Activated T-cell treated with anti-CD3 and anti-CD28 coated beads for 1 hour (primary cell): Measurements from ENCODE around the gene SPZ1.
"Not testable (repeated sequence)": the region's sequence is repeated elsewhere in the genome, so short reads cannot be mapped to it uniquely, and the experiment has no call there.

ENCODE experiments used
- DNase-seq: peaks from one replicate; pipeline ENCODE4 v3.0.0-alpha.2; 2020; ENCODE audit warnings: low read depth

Gene SPZ1

DNA sequence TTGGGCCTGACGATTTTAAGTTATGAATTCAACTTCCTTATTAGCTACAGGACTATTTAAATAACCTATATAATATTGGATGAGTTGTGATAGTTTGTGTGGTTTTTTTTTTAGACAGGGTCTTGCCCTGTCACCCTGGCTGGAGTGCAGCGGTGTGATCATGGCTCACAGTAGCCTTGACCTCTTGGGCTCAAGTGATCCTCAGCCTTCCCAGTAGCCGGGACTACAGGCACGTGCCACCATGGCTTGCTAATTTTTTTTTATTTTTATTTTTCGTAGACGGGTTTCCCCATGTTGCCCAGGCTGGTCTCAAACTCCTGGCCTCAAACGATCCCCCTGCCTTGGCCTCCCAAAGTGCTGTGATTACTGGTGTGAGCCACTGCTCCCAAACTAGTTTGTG, 17.6 kb downstream of the SPZ1 start:
- no peak for DNase-seq

DNA sequence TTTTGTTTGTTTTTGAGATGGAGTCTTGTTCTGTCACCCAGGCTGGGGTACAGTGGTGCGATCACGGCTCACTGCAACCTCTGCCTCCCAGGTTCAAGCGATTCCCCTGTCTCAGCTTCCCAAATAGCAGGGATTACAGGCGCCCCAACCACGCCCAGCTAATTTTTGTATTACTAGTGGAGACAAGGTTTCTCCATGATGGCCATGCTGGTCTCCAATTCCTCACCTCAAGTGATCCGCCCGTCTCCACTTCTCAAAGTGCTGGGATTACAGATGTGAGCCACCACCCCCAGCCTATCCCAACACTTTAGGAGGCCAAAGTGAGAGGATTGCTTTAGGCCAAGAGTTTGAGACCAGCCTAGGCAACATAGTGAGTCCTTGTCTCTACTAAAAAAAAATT, 19.3 kb downstream of the SPZ1 start:
- no peak for DNase-seq

DNA sequence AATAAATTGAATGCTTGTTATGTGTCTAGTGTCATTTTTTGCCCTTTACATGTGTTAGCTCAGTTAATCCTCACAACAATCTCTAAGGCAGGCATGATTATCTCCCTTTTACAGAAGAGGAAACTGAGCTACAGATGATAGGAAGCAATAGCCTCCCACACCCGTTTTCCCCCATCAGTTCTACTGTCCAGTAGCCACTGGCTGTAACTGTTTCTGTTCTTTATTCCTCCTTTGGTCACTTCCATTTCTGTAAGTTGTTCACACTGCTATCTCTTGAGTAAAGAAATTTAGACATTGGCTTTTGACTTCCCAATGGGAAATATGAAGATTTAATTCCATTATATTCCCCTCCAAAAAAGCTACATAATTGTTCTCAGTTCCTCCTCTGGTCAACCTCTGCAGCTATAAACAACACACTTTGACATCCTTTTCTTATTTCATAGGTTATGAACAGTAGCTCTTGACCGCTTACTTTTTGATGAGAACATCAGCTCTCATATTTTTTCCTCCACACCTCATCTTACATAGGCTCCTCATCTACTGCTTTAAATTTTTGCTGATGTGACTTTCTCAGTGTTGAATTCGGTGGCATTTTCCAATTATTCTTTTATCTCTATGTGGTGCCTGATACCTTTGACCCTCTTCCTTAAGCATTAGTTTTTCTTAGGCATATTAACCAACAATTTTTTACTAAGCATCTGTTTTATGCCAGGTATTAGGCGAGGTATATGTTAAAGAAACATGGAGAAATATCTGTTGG, 21.4 kb downstream of the SPZ1 start:
- no peak for DNase-seq

DNA sequence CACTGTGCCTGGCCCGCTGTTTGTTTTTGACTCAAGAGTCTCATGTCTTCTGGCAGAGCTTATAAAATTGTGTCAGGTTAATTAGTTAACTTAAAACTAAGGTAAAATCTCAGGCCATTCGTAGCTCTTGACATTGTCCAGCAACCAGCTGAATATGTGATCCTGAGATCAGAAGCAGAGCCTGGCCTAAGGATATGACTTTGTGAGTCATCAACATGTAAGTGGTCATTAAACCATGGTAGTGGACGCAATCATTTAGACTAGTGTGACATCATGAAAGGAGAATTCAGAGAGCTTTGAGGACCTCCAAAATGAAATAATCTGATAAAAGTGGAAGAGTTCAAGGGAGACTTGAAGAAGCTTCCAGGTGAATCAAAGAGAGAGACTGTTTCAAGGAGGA, 23.3 kb downstream of the SPZ1 start:
- DNase-seq = no peak

DNA sequence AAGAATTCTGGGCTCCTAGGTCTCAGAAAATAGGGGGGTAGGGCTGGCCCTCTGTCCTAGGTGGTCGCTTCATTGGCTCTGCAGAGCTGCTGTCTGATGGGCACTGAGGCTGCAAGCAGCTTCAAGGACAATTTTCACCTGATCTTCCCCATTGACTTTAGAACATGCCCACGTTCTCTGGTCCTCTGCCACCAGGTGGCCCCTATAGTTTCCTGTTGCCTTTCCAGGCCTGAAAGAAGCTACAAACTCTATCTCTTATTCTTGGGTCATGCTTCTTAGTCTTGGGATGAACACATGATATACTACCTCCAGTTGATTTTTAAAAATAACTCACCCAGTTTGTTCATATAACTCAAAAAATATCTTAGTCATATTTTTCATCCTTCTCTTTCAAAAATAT, 26.3 kb downstream of the SPZ1 start:
- peak; percentile 11 for DNase-seq

DNA sequence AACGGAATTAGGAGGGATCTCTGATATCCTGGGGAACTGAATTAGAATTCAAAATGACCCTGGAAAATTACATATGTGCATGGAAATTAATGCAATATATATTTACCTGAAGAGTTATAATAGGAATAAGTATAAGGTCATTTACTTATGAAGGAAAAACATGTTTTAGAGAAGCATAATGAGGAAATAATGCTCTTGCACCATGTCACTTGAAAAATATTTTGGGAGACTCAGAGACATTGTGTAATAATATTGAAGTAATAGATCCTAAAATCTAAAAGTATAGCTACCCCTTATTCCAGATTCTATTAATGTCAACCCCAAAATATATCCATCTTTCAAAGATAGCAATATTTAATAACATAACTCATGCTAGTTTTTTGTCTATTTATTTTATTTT, 28.4 kb downstream of the SPZ1 start:
- DNase-seq = no peak

DNA sequence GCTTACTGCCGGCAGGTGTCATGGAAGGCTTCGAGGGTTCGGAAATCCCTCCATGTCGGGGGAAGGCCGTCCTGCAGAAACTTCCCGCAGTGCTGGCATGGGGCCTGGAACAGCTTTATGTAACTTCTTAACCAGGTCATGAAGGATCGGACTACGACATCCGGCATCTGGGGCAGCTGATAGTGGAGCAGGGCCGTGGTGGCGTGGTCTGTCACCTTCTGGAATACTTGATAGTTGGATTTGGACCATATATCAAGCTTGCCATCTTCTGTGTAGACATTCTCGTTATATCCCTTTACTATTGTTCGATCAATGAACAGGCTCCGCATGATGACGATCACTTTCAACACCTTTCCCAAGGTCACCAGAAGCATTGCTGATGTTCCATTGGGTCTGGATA, 31.2 kb downstream of the SPZ1 start:
- DNase-seq = not testable (repeated sequence)

DNA sequence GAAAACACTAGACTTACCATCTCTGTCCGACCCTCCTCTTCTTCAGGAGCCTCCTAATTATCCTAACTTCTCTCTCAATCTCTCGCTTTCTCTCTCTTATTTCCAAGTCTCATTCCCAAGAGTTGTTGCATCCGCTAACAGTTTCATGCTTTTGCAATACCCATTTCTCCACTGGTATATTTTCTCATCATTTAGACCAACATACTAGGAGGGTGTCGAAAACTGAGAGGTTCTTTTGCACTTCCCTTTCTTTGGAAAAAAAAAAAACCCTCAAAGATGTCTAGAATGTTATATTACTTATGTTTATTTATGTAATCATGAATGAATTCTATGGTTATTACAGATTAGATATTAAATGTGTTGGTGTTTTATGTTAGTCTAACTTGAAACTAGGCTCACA, 35.9 kb downstream of the SPZ1 start:
- DNase-seq = no peak

DNA sequence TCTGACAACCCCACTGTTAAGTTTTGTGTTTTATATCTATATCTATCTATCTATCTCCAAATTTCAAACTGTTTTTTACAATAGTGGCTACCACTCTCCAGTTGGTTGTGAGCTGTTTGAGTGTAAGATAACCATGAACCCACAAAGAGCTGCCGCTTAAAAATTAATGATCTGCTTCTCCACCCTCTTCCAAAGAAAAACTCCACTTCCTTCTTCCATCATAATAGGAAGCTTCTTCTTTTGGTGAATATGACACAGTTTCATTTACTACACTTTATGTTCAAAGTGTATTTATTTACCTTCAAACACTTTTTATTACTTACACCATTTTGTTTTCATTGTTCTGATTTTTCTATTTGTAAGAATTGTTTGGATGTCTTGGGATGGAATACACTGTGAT, 37.9 kb downstream of the SPZ1 start:
- no peak for DNase-seq

DNA sequence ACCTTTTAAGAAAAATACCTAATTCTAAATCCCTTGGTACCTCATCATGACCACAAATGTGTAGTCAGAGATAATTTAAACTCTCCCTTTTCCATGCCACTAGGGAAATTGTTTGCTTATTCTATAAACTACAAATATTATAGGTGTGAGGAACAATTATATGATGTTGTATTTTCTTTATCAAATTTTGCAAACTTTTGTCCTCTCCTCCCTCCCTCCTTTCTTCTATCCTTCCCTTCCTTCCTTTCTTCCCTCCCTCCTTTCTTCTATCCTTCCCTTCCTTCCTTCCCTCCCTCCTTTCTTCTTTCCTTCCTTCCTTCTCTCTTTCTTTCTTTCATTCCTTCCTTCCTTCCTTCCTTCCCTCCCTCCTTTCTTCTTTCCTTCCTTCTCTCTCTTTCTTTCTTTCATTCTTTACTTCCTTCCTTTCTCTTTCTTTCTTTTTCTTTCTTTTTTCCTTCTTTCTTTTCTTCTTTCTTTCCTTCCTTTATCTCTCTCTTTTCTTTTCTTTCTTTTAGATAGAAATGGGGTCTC, 41.2 kb downstream of the SPZ1 start:
- no peak for DNase-seq

DNA sequence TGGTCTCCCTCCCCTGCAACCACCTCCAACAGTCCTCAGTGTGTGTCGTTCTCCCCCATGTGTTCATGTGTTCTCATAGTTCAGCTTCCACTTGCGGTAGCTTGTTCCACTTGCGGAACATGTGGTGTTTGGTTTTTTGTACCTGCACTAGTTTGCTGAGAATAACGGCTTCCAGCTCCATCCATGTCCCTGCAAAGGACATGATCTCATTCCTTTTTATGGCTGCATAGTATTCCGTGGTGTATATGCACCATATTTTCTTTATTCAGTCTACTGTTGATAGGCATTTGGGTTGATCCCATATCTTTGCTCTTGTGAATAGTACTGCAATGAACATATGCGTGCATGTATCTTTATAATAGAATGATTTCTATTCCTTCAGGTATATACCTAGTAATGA, 45.1 kb downstream of the SPZ1 start:
- no peak for DNase-seq

DNA sequence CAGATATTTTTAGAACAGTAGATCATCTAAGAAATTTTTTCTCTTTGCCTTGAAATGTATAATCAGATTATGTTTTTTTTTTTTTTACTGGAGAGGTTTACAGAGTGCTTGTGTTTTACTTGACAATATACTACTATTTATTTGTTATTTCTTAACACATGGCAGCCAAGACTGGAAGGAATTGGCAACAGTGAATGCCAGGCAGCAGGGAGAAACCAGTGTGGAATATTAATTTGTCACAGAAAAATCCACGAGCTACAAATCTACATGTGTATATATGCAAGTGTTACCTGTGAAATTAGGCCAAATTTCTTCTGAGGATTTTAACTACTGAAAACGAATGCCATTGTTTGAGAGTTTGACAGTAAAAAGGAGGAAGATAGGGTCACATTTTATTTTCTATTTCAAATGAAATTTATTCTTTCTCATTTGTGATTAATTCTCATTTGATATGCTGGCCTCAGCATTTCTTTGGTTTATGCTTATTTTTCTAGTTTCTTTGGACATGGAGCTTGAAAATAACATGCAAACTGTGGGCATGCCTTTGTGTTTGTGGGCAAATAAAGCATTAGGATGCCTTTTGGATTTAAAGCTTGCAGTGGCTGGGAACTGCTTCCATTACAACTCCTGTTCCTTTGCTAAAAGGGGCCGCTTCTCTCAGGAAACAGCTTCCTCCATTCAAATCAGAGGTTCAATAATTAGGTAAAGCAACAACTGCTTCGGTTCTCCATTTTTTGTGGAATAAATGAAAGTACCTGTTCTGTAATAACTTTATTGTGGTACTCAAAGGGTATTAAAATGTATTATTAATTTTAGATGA, 49.1 kb downstream of the SPZ1 start:
- no peak for DNase-seq

DNA sequence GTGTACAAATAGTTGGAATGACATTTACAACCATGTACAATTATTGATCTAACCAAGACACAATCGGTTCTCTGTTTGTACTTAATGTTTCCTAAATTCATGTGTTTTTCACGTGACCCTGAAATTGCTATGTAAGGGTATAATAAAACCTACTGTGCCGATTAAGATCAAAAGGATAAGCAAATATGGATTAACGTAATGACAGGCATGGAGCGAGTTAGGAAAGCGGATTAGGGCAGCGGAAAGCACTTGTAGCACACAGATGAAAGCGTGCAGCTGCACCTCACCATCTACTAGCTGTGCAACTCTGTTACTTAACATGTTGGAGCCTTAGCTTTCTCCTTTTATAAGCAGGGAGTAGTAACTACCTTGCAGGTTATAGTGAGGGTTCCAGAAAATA, 49.7 kb downstream of the SPZ1 start:
- no peak for DNase-seq

DNA sequence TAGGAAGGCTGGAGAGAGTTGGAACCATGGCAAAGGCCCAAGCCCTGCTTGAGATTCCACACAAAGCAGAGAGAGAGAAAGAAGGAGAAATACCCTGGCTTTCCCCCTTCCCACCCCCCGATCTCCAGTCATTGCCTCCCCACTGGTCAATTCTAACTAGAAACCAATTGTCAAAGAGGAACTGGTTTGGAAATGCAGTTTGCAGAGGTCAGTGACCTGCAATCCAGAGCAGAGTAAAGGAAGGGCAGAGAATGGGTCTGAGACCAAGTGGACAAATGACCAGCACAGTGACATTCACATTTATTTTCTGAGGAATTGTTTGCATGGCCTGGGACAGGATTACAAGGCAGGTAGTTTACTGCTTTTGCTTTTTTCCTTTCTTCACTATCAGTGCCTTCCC, 50.6 kb downstream of the SPZ1 start:
- DNase-seq = no peak
